ENCODE results near the gene ILRUN. TPM values are rescaled to one million over a fixed set of nuclear protein-coding genes. Genes with fewer than 3 reads are reported as not detected.
A peak's percentile ranks its signal among the peaks of the same experiment; 100 is the strongest.

Gene ILRUN
- total RNA-seq, 4 donors from 2014 or later: 9.0 to 70.8 (median 35.0) TPM

GRCh38 chr6:34709386-34709785, 12.8 kb upstream of the ILRUN start:
- Histone ChIP-seq H3K9me3 (no peaks in the 10 kb centered on the region), H3K27ac (peak overlapping the region; percentile 61 to 65), H3K4me1 (no peaks in the 10 kb centered on the region), H3K27me3 (no peaks in the 10 kb centered on the region), H3K36me3 (no peaks in the 10 kb centered on the region), H3K4me3 (no peak overlapping the region)
- intact Hi-C loops (cut with DNase I; ENCODE audit: low total_unique reads): no loop called here
- peak; percentile 74 to 83 for DNase-seq
- no peak for TF ChIP-seq POLR2A (IDR thresholded peaks at IDR 0.05)
- no peak for TF ChIP-seq CTCF (IDR thresholded peaks at IDR 0.05)

- no peak for DNase-seq
- intact Hi-C loops (cut with DNase I; ENCODE audit: low total_unique reads): no loop called here
- Histone ChIP-seq H3K4me3 (no peak overlapping the region), H3K4me1 (no peaks in the 10 kb centered on the region), H3K9me3 (no peaks in the 10 kb centered on the region), H3K36me3 (no peaks in the 10 kb centered on the region), H3K27me3 (no peaks in the 10 kb centered on the region), H3K27ac (no peak overlapping the region)
- TF ChIP-seq POLR2A (IDR thresholded peaks at IDR 0.05) (no peak), CTCF (IDR thresholded peaks at IDR 0.05) (no peak)
These were observed 8.7 kb upstream of the ILRUN start for GRCh38 chr6:34705241-34705640.

- Histone ChIP-seq H3K9me3 (no peaks in the 10 kb centered on the region), H3K27me3 (no peaks in the 10 kb centered on the region), H3K27ac (no peak overlapping the region), H3K4me3 (no peak overlapping the region), H3K36me3 (no peaks in the 10 kb centered on the region), H3K4me1 (no peaks in the 10 kb centered on the region)
- no peak for DNase-seq
- TF ChIP-seq POLR2A (IDR thresholded peaks at IDR 0.05) (no peak), CTCF (IDR thresholded peaks at IDR 0.05) (no peak)
- intact Hi-C loops (cut with DNase I; ENCODE audit: low total_unique reads): no loop called here
These were observed 4.6 kb upstream of the ILRUN start for GRCh38 chr6:34701199-34701598.

GRCh38 chr6:34697904-34698559, 1.5 kb upstream of the ILRUN start:
- H3K4me3 ChIP-seq: no peak overlapping the region
- no peak overlapping the region for H3K27ac ChIP-seq
- H3K9me3 ChIP-seq: no peaks in the 10 kb centered on the region
- no peaks in the 10 kb centered on the region for H3K27me3 ChIP-seq
- intact Hi-C loops (cut with DNase I; ENCODE audit: low total_unique reads): no loop called here
- no peak for DNase-seq
- no peak for TF ChIP-seq POLR2A (IDR thresholded peaks at IDR 0.05)
- no peak for TF ChIP-seq CTCF (IDR thresholded peaks at IDR 0.05)
- H3K4me1 ChIP-seq: no peaks in the 10 kb centered on the region
- H3K36me3 ChIP-seq: no peaks in the 10 kb centered on the region

GRCh38 chr6:34697544-34697836, 923 bp upstream of the ILRUN start:
- Histone ChIP-seq H3K27ac (peak overlapping the region; percentile 91 to 97), H3K4me3 (peak overlapping the region; percentile 80 to 84), H3K9me3 (no peaks in the 10 kb centered on the region), H3K4me1 (no peaks in the 10 kb centered on the region), H3K36me3 (no peaks in the 10 kb centered on the region), H3K27me3 (no peaks in the 10 kb centered on the region)
- intact Hi-C loops (cut with DNase I; ENCODE audit: low total_unique reads): no loop called here
- DNase-seq: no peak
- TF ChIP-seq CTCF (IDR thresholded peaks at IDR 0.05) (no peak), POLR2A (IDR thresholded peaks at IDR 0.05) (no peak)

Data from uterus (tissue), 4 donors.